Right lobe of liver (tissue), 4 donors: ENCODE data around the gene PRKAG2.

Source experiments
- POLR2A ChIP-seq: fragments of 450-650 bp; IDR thresholded peaks from one replicate; pipeline ENCODE4 v1.6.1; 2017; ENCODE audit warnings: antibody characterized with exemption, mild to moderate bottlenecking
- TF ChIP-seq, protein P1 (sequence below), 4 donors: fragments of 200-600 bp in 3 of 4; fragments of 450-650 bp in 1 of 4; IDR thresholded peaks; one replicate each; pipeline versions ENCODE4 v1.5.1 to v1.8.0; 2016 to 2022; ENCODE audit warnings: antibody characterized with exemption in 4 of 4, mild to moderate bottlenecking in 2 of 4
- donor health status: DM: no; HTN: no; CAD: no.
- donor health status: DM: no; HTN: no; CAD: no.
- donor health status: DM: no; HTN: yes; CAD: no.

DNA sequence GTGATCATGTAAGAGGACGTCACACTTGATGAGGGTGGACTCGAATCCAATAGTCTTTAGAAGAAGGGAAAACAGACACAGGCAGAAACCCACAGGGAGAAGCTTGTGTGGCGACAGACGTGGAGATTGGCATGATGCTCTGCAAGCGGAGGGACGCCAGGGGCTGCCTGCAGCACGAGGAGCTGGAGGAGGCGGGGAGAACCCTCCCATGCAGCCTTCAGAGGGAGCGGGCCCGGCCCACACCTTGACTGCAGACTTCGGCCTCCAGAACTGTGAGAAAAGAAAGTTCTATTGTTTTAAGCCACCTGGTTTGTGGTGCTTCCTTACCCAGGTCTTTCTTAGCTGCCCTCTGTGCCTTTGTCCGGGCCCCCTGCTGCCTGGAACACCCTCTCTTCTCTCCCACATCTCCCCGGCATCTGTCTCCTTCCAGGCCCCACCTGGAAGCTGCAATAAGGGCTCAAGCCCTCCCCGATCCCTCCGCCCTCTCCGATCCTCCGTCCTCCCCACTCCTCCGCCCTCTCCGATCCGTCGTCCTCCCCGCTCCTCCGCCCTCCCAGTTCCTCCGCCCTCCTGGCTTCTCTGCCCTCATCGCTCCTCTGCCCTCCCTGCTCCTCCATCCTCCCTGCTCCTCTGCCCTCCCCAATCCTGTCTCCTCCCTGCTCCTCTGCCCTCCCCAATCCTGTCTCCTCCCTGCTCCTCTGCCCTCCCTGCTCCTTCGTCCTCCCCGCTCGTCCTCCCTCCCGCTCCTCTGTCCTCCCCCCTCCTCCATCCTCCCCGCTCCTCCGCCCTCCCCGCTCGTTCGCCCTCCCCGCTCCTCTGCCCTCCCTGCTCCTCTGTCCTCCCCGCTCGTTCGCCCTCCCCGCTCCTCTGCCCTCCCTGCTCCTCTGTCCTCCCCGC lies 17.4 kb upstream of the PRKAG2 start:
- no peak for TF ChIP-seq POLR2A
- TF ChIP-seq, protein P1, sequence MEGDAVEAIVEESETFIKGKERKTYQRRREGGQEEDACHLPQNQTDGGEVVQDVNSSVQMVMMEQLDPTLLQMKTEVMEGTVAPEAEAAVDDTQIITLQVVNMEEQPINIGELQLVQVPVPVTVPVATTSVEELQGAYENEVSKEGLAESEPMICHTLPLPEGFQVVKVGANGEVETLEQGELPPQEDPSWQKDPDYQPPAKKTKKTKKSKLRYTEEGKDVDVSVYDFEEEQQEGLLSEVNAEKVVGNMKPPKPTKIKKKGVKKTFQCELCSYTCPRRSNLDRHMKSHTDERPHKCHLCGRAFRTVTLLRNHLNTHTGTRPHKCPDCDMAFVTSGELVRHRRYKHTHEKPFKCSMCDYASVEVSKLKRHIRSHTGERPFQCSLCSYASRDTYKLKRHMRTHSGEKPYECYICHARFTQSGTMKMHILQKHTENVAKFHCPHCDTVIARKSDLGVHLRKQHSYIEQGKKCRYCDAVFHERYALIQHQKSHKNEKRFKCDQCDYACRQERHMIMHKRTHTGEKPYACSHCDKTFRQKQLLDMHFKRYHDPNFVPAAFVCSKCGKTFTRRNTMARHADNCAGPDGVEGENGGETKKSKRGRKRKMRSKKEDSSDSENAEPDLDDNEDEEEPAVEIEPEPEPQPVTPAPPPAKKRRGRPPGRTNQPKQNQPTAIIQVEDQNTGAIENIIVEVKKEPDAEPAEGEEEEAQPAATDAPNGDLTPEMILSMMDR (IDR thresholded peaks at IDR 0.05) = no peak
